GM19324 (cell line): Measurements from ENCODE around the gene SECTM1.

Source experiments
- ATAC-seq: cut with Tn5 transposase; IDR thresholded peaks from one replicate; pipeline ENCODE4 v1.9.1; 2021; ENCODE audit warnings: mild to moderate bottlenecking, moderate library complexity; ENCODE audit not compliant: unreplicated experiment, low FRiP score

The SECTM1 gene

GRCh38 chr17:82317394-82318168 is 16.0 kb downstream of the SECTM1 start, which contains the start of gene CD7:
Gene CD7, minus strand, starts transcription at chr17:82317608. Its CDS starts 113 bp downstream, at chr17:82317495.
- ATAC-seq: no peak

GRCh38 chr17:82316651-82317393 is 16.7 kb downstream of the SECTM1 start:
- no peak for ATAC-seq

- ATAC-seq: no peak
Measured at GRCh38 chr17:82315703-82316358, 17.7 kb downstream of the SECTM1 start.

GRCh38 chr17:82314727-82315605 is 18.6 kb downstream of the SECTM1 start:
- no peak for ATAC-seq

- no peak for ATAC-seq
Measured at GRCh38 chr17:82314012-82314726, 19.4 kb downstream of the SECTM1 start.

- no peak for ATAC-seq
Measured at GRCh38 chr17:82313195-82314011, 20.2 kb downstream of the SECTM1 start.

GRCh38 chr17:82311971-82312370 is 21.6 kb downstream of the SECTM1 start:
- ATAC-seq: no peak

GRCh38 chr17:82310877-82311276 is 22.7 kb downstream of the SECTM1 start:
- no peak for ATAC-seq

- no peak for ATAC-seq
Measured at GRCh38 chr17:82309656-82310570, 23.7 kb downstream of the SECTM1 start.

GRCh38 chr17:82305727-82306300 is 27.8 kb downstream of the SECTM1 start:
- ATAC-seq: no peak

- no peak for ATAC-seq
Measured at GRCh38 chr17:82304826-82305726, 28.5 kb downstream of the SECTM1 start.

GRCh38 chr17:82303944-82304808 is 29.4 kb downstream of the SECTM1 start:
- no peak for ATAC-seq

GRCh38 chr17:82302991-82303943 is 30.3 kb downstream of the SECTM1 start:
- ATAC-seq: no peak

GRCh38 chr17:82302568-82302963 is 31.0 kb downstream of the SECTM1 start:
- no peak for ATAC-seq
